HG02970 (cell line): Measurements from ENCODE around the gene HLA-DQA1.
"Not testable (repeated sequence)": the region's sequence is repeated elsewhere in the genome, so short reads cannot be mapped to it uniquely, and the experiment has no call there.

Experiments
- ATAC-seq: cut with Tn5 transposase; IDR thresholded peaks from one replicate; pipeline ENCODE4 v1.9.1; 2021; ENCODE audit warnings: mild to moderate bottlenecking, moderate library complexity, moderate number of reproducible peaks; ENCODE audit not compliant: unreplicated experiment, low FRiP score

The HLA-DQA1 gene

DNA sequence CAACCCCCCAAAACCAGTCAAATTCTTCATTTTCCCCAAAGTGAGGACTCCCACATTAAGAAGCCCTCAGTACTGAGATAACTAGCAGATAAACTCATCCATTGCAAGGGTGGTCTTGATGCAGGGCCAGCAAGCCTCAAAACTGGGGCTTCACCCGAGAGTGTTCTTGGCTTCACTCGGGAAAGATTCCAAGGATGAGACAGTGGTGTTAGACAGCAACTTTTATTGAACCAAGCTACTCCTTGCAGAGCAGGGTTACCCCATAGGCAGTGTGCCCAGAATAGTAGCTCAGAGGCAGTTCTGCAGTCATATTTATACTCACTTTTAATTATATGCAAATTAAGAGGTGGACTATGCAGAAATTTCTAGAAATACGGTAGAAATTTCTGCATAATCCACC is 15.8 kb upstream of the HLA-DQA1 start:
- no peak for ATAC-seq

- peak; percentile 61 for ATAC-seq
These were observed 14.4 kb upstream of the HLA-DQA1 start for GRCh38 chr6:32622545-32623401.

- no peak for ATAC-seq
These were observed 13.5 kb upstream of the HLA-DQA1 start for GRCh38 chr6:32623693-32624092.

DNA sequence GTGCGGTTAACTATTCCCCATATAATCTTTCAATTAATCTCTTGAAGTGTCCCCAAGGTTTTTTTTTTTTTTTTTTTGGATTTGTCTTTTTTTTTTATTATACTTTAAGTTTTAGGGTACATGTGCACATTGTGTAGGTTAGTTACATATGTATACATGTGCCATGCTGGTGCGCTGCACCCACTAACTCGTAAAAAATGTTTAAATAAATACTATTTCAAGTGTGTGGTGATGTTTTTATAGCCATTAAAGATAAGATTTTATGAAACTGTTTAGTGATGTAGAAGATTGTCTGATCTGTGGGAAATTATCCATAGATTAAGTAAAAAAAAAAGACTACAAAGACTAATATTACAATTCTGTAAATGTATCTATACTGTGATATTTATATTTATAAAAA is 12.6 kb upstream of the HLA-DQA1 start:
- no peak for ATAC-seq

DNA sequence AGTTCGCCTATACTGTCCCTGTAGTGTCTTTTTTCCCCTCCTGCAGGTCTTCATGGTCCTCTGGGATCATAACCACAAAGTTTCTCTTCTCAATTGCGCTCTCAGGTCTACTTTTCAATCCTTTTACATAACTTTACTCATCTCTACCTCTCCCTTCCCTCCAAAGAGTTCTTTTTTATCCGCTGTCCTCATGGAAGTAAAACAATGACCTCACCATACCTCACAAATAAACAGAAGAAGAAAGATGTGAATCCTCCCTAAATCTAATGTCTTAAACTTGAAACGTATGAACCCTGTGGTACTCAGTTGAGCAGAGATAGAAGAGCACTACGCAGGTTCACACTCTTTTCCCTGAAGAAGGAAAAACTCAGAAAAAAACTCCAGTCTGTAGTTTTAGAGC is 12.1 kb upstream of the HLA-DQA1 start:
- no peak for ATAC-seq

- ATAC-seq, result no peak
These were observed 10.0 kb upstream of the HLA-DQA1 start for GRCh38 chr6:32627249-32627648.

DNA sequence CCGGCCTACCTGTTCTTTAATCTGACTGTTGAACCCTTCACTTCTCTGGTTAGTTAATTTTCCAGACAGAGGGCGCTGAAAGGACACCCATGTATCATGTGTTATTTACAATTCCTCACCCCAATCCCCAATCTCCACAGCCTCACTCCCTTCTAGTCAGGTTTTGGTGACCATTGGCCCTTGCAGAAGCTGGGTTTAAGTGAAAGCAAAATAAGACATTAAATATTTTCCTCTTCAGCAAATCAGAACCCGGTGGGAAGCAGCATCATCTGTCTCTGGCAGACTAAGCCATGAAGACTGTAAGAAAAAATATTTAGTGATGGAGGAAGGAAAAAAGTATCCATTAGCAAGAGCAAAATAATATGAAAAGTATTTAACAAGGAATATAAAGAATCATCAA is 9.4 kb upstream of the HLA-DQA1 start:
- ATAC-seq, result no peak

DNA sequence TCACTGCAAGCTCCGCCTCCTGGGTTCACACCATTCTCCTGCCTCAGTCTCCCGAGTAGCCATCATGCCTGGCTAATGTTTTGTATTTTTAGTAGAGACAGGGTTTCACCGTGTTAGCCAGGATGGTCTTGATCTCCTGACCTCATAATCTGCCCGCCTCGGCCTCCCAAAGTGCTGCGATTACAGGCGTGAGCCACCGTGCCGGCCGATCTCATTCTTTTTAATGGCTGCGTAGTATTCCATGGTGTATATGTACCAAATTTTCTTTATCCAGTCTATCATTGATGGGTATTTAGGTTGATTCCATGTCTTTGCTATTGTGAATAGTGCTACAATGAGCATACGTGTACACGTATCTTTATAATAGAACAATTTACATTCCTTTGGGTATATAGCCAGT is 7.4 kb upstream of the HLA-DQA1 start:
- not testable (repeated sequence) for ATAC-seq

GRCh38 chr6:32635526-32636123 is 1.6 kb upstream of the HLA-DQA1 start:
- no peak for ATAC-seq

DNA sequence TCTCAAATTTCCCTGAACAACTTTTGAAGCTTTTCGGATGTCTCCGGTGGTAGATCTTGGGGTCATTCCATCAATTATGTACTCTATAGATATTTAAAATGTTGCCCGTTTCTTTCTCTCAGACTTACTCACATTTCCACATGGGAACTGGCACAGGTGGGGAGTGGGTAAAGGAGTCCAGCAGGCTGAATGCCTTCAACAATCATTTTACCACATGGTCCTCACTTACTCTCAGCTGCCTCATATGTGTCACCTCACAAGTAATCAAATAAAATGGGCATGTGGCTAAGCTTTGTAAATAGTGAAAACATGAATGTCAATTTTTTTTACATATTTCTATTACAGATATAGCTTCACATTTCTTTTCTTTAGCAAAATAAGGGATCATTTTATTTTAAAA is 677 bp downstream of the HLA-DQA1 start:
- no peak for ATAC-seq

DNA sequence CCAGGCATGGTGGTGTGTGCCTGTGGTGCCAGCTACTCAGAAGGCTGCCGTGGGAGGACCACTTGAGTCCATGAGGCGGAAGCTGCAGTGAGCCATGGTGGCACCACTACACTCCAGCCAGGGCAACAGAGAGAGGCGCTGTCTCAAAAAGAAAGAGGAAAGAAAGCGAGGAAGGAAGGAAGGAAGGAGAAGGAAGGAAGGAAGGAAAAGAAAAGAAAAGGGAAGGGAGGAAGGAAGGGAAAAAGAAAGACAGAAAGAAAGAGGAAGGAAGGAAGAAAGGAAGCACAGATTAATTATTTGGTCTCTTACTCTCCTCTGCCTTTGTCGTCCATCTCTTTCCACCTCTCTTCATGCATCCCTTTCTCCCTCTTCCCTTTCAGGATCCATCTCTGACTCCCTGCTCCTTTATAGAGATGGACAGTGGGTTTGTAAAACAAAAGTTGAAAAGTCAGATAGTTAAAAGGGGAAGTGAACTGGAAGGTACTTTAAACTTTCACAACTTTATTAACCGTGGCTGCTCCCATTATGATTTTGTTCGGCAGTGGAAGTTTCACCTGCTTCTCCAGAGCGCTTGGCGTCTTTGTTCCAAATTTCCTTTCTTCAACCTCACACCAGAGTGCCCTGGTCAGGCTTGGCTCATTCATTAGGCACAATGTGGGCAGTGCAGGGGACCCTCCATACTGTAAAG is 1.5 kb downstream of the HLA-DQA1 start:
- no peak for ATAC-seq

DNA sequence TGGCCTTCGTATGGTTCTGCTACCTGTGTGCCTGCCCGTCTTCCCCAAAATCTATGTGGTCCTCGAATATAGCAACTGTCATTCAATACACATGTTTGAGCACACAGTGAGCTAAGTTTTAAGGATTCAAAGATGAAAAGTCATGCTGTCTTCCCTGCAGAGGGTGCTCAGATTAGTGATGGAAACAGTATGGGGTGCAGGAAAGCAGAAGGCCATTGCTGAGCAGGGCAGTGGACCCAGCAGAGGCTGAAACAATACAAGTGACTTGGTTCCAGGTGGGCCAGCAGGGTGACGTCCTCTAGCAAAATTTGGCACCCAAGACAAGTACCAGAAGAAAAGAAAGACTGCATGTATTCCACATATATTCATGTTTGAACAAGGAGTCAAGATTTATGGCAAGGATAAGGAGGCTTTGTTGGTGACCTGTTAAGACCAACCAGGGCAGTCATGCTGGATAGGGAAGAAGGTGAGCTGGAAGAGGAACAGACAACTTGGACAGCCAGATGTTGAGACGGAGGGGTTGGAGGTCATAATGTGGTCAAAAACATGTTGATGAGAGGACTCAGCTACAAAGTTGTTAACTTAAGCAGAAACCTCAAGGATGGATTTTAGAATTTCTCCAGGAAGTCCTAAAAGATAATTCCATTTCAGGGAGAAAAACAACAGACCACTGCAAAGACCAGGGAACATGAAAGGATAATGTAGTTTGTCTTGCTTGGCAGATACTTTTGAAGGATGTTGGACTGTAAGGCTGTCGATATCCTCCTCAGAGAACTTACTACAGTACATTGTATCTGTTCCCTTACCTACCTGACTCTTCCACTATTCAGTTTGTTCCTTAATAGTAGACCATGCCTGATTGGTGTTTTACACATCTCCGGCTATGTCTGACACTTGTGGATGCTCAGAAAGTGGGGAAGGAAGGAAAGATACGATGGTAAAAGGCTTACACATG is 2.5 kb downstream of the HLA-DQA1 start:
- ATAC-seq, result no peak

- no peak for ATAC-seq
These were observed 3.9 kb downstream of the HLA-DQA1 start for GRCh38 chr6:32641122-32641521.

DNA sequence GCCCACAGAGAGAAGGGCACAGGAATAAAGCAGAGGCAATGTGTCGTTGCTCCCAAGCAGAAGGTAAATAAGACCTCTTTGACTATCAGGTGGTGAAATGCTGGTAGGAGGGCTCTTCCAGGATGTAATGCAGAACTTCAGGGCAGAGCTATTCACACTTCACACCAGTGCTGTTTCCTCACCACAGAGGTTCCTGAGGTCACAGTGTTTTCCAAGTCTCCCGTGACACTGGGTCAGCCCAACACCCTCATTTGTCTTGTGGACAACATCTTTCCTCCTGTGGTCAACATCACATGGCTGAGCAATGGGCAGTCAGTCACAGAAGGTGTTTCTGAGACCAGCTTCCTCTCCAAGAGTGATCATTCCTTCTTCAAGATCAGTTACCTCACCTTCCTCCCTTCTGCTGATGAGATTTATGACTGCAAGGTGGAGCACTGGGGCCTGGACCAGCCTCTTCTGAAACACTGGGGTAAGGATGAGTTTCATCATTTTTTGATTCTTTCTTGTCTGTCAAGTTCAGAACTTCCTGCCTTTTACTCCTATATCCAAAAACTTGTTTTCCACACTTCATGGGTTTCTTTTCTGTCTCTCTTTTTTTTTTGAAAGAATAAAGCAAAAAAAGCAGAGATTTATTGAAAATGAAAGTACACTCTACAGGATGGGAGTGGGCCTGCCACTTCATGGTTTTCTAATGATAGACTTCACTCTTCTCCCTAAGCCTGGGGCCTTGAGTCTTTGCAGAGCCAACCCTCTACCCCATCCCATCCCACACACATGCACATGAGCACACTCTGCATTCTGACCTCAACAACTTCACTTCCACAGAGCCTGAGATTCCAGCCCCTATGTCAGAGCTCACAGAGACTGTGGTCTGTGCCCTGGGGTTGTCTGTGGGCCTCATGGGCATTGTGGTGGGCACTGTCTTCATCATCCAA is 4.8 kb downstream of the HLA-DQA1 start:
- ATAC-seq, result not testable (repeated sequence)

- ATAC-seq, result no peak
These were observed 5.5 kb downstream of the HLA-DQA1 start for GRCh38 chr6:32642720-32643106.

GRCh38 chr6:32643904-32644303 is 6.7 kb downstream of the HLA-DQA1 start:
- ATAC-seq, result no peak

DNA sequence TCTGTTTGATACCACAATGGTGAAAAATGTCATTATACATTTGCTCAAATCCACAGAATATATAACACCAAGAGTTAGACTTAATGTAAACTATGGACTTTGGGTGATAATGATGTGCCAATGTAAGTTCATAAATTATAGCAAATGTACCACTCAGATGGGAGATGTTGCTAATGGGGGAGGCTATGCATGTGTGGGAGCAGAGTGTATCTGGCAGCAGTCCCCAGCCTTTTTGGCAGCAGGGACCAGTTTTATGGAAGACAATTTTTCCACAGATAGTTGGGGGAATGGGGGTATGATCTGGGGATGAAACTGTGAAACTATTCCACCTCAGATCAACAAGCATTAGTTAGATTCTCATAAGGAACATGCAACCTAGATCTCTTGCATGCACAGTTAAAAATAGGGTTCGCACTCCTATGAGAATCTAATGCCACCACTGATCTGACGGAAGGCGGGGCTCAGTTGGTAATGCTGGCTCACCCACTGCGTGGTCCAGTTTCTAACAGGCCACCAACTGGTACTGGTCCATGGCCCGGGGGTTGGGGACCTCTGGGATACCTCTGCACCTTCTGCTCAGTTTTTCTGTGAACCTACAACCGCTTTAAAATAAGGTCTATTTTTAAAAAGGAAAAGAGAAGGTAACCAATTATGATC is 8.0 kb downstream of the HLA-DQA1 start:
- ATAC-seq, result no peak

DNA sequence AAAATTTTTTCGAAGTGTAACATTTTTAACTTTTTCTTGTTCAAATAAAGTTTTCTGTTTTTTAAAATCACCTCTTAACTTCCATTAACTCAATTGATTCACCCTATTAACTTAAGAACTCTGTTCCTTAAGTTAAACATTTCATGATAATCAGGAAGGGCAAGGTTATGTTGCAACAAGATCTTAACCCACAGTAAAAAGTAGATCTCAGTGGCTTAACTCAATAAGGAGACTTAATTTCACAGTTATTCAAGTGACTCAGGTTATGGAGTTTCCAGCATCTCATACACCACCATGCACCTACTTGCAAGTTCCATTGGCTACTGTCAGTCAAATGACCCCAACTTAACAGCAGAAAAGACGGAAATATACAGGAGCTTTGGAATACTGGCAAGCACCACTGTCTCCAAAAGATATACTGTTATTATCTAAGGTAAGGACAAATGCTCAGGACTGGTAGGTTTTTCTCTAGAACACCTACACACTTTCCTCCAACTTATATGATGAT is 18.1 kb downstream of the HLA-DQA1 start:
- ATAC-seq, result no peak

DNA sequence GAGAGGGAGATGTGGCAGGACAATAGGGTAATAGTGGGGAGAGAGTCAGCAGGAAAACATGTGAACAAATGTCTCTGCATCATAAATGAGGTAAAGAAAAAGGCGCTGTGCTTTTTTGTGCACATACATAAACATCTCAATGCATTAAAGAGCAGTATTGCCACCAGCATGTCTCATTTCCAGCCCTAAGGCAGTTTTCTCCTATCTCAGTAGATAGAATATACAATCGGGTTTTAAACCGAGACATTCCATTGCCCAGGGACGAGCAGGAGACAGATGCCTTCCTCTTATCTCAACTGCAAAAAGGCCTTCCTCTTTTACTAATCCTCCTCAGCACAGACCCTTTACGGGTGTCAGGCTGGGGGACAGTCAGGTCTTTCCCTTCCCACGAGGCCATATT is 20.1 kb downstream of the HLA-DQA1 start:
- ATAC-seq, result not testable (repeated sequence)
